ENCODE measurements around the gene CNTF.

Gene CNTF

GRCh38 chr11:58650496-58650895 lies 28.0 kb downstream of the CNTF start:
- no peaks in the 10 kb centered on the region for H3K27me3 ChIP-seq
- no peak overlapping the region for H3K4me3 ChIP-seq (ENCODE audit: low read depth in 1 of 2, low read length in 1 of 2)
- H3K4me1 ChIP-seq (ENCODE audit: control insufficient read depth in 1 of 2, insufficient read depth in 1 of 2, low read depth in 1 of 2, low read length in 1 of 2) = no peaks in the 10 kb centered on the region
- no peak overlapping the region for H3K27ac ChIP-seq
- no peaks in the 10 kb centered on the region for H3K36me3 ChIP-seq
- no peaks in the 10 kb centered on the region for H3K9me3 ChIP-seq
- TF ChIP-seq CTCF (IDR thresholded peaks at IDR 0.05) = no peak

- no peak overlapping the region for H3K27ac ChIP-seq
- H3K9me3 ChIP-seq = no peaks in the 10 kb centered on the region
- H3K36me3 ChIP-seq = no peaks in the 10 kb centered on the region
- H3K4me3 ChIP-seq (ENCODE audit: low read depth in 1 of 2, low read length in 1 of 2) = no peak overlapping the region
- no peak for TF ChIP-seq CTCF (IDR thresholded peaks at IDR 0.05)
- H3K27me3 ChIP-seq = no peaks in the 10 kb centered on the region
- H3K4me1 ChIP-seq (ENCODE audit: control insufficient read depth in 1 of 2, insufficient read depth in 1 of 2, low read depth in 1 of 2, low read length in 1 of 2) = no peaks in the 10 kb centered on the region
Measured at GRCh38 chr11:58652726-58653280, 30.3 kb downstream of the CNTF start.

GRCh38 chr11:58654079-58654907 lies 31.8 kb downstream of the CNTF start:
- Histone ChIP-seq H3K4me3 (ENCODE audit: low read depth in 1 of 2, low read length in 1 of 2) (no peak overlapping the region), H3K27me3 (no peaks in the 10 kb centered on the region), H3K36me3 (no peaks in the 10 kb centered on the region), H3K27ac (no peak overlapping the region), H3K4me1 (ENCODE audit: control insufficient read depth in 1 of 2, insufficient read depth in 1 of 2, low read depth in 1 of 2, low read length in 1 of 2) (no peaks in the 10 kb centered on the region), H3K9me3 (no peaks in the 10 kb centered on the region)
- peak; percentile 24 for TF ChIP-seq CTCF (IDR thresholded peaks at IDR 0.05)

GRCh38 chr11:58654908-58655296 lies 32.4 kb downstream of the CNTF start:
- no peaks in the 10 kb centered on the region for H3K27me3 ChIP-seq
- no peak overlapping the region for H3K4me3 ChIP-seq (ENCODE audit: low read depth in 1 of 2, low read length in 1 of 2)
- no peaks in the 10 kb centered on the region for H3K9me3 ChIP-seq
- H3K36me3 ChIP-seq = no peaks in the 10 kb centered on the region
- no peaks in the 10 kb centered on the region for H3K4me1 ChIP-seq (ENCODE audit: control insufficient read depth in 1 of 2, insufficient read depth in 1 of 2, low read depth in 1 of 2, low read length in 1 of 2)
- H3K27ac ChIP-seq = no peak overlapping the region
- no peak for TF ChIP-seq CTCF (IDR thresholded peaks at IDR 0.05)

DNA sequence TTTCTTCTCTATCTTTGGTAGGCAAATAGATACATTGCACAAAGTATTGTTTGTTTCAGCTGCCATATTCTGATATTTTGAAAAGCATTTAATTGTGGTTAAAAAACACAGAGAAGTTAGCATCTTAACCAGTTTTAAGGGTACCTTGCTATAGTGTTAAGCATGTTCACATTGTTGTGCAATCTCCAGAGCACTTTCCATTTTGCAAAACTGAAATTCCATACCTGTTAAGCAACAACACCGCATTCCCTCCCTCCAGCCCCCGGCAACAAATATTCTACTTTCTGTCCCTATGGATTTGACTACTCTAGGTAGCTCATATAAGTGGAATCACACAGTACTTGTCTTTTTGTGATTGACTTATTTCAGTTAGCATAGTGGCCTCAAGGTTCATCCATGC lies 33.9 kb downstream of the CNTF start:
- no peak for TF ChIP-seq CTCF (IDR thresholded peaks at IDR 0.05)
- no peaks in the 10 kb centered on the region for H3K36me3 ChIP-seq
- H3K27ac ChIP-seq = no peak overlapping the region
- no peaks in the 10 kb centered on the region for H3K9me3 ChIP-seq
- no peak overlapping the region for H3K4me3 ChIP-seq (ENCODE audit: low read depth in 1 of 2, low read length in 1 of 2)
- no peaks in the 10 kb centered on the region for H3K27me3 ChIP-seq
- H3K4me1 ChIP-seq (ENCODE audit: control insufficient read depth in 1 of 2, insufficient read depth in 1 of 2, low read depth in 1 of 2, low read length in 1 of 2) = no peaks in the 10 kb centered on the region
